Neural cell (in vitro differentiated cells): ENCODE measurements around the gene TFB1M.

Source experiments
- EZH2 ChIP-seq: fragments of 200-600, 300-800 bp; shearing (Covaris generic), sonication (generic); IDR thresholded peaks from 2 replicates; pipeline ENCODE4 v1.6.1; 2014; ENCODE audit warnings: antibody characterized with exemption, low read length, borderline replicate concordance, mild to moderate bottlenecking; ENCODE audit not compliant: insufficient read depth, poor library complexity, severe bottlenecking
- RAD21 ChIP-seq: fragments of 450-650 bp; conservative IDR thresholded peaks from 2 replicates; pipeline ENCODE4 v1.6.1; 2014; ENCODE audit warnings: antibody characterized with exemption, mild to moderate bottlenecking, moderate library complexity
- REST ChIP-seq: IDR thresholded peaks from 2 replicates; pipeline ENCODE4 v1.6.1; 2012; ENCODE audit warnings: borderline replicate concordance
- TAF1 ChIP-seq: IDR thresholded peaks from 2 replicates; pipeline ENCODE4 v1.6.1; 2012; ENCODE audit warnings: low read depth
- TF ChIP-seq, protein P1 (sequence below): fragments of 450-650 bp; IDR thresholded peaks from 2 replicates; pipeline ENCODE4 v1.5.1; 2014; ENCODE audit warnings: antibody characterized with exemption, mild to moderate bottlenecking, moderate library complexity; ENCODE audit not compliant: poor library complexity, severe bottlenecking

DNA sequence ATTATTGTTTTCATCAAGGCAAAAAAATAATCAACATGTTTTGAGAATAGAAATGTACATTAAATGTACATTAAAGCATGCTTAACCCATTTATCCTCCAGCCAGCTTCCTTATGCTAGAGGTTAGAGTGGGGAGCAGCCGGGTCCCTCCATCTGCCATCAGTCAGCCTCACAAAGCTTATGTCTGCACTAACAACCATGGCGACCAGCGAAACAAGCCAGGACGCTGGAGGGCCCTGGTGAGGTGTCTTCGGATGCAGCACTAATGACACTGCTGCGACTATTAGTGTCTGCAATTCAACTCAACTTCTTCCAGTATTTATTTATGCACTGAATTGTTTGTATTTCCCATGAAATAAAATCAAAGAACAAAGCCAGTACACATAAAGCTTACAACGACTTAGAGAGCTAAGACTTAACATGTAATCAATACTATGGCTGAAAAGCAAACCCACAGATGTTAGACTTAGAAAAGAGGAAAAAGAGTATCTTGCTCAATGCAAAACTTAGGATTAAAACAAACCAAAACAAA is 43.7 kb downstream of the TFB1M start:
- TF ChIP-seq TAF1 (no peak), RAD21 (no peak), REST (no peak), EZH2 (no peak)
- TF ChIP-seq, protein P1, sequence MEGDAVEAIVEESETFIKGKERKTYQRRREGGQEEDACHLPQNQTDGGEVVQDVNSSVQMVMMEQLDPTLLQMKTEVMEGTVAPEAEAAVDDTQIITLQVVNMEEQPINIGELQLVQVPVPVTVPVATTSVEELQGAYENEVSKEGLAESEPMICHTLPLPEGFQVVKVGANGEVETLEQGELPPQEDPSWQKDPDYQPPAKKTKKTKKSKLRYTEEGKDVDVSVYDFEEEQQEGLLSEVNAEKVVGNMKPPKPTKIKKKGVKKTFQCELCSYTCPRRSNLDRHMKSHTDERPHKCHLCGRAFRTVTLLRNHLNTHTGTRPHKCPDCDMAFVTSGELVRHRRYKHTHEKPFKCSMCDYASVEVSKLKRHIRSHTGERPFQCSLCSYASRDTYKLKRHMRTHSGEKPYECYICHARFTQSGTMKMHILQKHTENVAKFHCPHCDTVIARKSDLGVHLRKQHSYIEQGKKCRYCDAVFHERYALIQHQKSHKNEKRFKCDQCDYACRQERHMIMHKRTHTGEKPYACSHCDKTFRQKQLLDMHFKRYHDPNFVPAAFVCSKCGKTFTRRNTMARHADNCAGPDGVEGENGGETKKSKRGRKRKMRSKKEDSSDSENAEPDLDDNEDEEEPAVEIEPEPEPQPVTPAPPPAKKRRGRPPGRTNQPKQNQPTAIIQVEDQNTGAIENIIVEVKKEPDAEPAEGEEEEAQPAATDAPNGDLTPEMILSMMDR = no peak
